ENCODE measurements around the gene MYT1.
"Not testable (repeated sequence)": the region's sequence is repeated elsewhere in the genome, so short reads cannot be mapped to it uniquely, and the experiment has no call there.

The MYT1 gene

GRCh38 chr20:64164123-64164836 lies at the start of gene MYT1:
Gene MYT1 (plus strand): TSS chr20:64164452. CDS start chr20:64198862, 34,410 bp downstream.
- in situ Hi-C loops (cut with MboI; ENCODE audit: low sequenced_read_pairs), result no loop called here

- in situ Hi-C loops (cut with MboI; ENCODE audit: low sequenced_read_pairs), result no loop called here
Measured at GRCh38 chr20:64115171-64115911, 48.9 kb upstream of the MYT1 start.

- in situ Hi-C loops (cut with MboI; ENCODE audit: low sequenced_read_pairs), result no loop called here
Measured at GRCh38 chr20:64116016-64116415, 48.2 kb upstream of the MYT1 start.

- in situ Hi-C loops (cut with MboI; ENCODE audit: low sequenced_read_pairs), result no loop called here
Measured at GRCh38 chr20:64116541-64117431, 47.5 kb upstream of the MYT1 start.

- in situ Hi-C loops (cut with MboI; ENCODE audit: low sequenced_read_pairs), result not testable (repeated sequence)
Measured at GRCh38 chr20:64117432-64117777, 46.8 kb upstream of the MYT1 start.

DNA sequence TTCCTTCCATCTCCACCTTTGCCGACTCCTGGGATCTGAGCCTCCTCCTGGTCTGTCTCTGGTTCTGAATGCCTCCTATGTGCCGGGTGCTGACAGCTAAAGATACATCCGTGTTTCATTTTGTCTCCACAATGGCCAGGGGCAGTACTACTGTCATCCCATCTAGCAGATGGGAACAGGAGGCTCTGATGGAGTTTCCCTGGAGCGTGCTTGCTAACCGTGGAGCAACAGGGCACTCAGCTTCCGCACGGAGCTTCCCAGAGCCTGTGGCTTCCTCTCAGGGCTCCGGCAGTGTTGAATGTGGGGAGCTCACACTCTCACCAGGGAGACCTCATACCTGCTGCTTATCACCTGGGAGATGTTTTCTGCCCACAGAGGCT lies 45.0 kb upstream of the MYT1 start:
- in situ Hi-C loops (cut with MboI; ENCODE audit: low sequenced_read_pairs), result no loop called here

GRCh38 chr20:64119681-64120341 lies 44.4 kb upstream of the MYT1 start:
- in situ Hi-C loops (cut with MboI; ENCODE audit: low sequenced_read_pairs), result no loop called here

DNA sequence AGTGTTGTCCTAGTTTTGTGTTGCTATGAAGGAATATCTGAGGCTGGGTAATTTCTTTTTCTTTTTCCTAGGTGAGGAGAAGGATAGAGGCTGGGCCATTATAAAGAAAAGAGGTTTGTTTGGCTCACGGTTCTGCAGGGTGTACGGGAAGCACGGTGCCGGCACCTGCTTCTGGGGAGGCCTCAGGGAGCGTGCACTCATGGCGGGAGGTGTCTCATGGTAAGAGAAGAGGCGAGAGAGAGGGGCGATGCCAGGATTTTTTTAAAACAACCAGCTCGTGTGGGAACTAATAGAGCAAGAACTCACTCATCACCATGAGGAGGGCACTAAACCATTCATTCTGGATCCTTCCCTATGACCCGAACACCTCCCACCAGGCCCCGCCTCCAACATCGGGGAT lies 42.7 kb upstream of the MYT1 start:
- in situ Hi-C loops (cut with MboI; ENCODE audit: low sequenced_read_pairs), result no loop called here

DNA sequence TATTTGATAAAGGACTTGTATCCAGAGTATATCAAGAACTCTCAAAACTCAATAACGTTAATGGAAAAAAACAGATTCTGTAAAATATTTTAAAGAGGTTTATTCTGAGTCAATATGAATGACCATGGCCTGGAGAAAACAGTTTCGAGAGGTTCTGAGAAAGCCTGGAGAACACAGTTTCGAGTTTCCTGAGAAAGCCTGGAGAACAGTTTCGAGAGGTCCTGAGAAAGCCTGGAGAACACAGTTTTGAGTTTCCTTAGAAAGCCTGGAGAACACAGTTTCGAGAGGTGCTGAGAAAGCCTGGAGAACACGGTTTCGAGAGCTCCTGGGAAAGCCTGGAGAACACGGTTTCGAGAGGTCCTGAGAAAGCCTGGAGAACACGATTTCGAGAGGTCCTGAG lies 41.3 kb upstream of the MYT1 start:
- in situ Hi-C loops (cut with MboI; ENCODE audit: low sequenced_read_pairs), result not testable (repeated sequence)

DNA sequence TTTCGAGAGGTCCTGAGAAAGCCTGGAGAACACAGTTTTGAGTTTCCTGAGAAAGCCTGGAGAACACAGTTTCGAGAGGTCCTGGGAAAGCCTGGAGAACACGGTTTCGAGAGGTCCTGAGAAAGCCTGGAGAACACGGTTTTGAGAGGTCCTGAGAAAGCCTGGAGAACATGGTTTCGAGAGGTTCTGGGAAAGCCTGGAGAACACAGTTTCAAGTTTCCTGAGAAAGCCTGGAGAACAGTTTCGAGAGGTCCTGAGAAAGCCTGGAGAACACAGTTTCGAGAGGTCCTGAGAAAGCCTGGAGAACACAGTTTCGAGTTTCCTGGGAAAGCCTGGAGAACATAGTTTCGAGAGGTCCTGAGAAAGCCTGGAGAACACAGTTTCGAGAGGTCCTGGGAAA lies 40.7 kb upstream of the MYT1 start:
- in situ Hi-C loops (cut with MboI; ENCODE audit: low sequenced_read_pairs), result not testable (repeated sequence)

DNA sequence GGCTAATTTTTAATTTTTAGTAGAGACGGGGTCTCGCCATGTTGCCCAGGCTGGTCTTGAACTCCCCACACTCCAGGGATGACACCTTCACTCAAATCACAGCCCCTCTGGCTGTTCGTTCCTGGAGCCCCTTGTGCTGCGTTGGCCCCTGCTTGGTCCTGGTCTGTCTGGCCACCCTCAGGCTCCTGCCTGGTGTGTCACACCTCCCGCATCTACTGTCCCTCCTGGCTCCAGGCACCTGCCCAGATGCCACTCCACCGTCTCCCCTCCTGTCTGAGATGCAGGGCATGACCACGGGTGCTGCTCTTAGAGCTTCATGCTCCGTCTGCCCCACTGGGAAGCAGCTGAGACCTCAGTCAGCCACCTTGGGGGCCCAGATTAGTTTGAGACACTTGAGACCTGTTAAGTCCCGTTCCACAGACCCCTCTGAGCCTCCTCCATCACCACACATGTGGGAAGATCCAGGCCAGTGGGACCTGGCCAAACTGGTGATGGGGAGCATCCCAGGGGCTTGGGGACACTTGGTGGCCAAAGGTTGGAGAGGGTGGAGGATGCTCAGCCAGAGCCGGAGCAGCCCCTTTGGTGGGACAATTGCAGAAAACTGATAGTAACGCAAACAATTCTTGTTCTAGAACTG lies 35.0 kb upstream of the MYT1 start:
- in situ Hi-C loops (cut with MboI; ENCODE audit: low sequenced_read_pairs), result no loop called here

DNA sequence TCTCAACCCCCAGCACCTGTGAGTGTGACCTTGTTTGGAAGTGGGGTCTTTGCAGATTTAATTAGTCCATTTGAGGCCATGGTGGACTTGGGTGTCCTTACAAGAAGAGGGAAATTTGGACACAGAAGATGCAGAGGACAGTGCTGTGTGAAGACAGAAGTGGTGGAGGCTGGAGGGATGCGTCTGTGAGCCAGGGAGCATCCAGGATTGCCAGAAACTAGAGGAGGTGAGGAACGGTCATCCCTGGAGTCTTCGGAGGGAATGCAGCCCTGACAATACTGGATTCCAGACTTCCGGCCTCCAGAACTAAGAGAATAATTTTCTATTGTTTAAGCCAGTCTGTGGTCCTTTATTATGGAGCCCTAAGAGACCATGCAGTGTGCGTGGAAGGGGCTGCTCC lies 34.0 kb upstream of the MYT1 start:
- in situ Hi-C loops (cut with MboI; ENCODE audit: low sequenced_read_pairs), result no loop called here

DNA sequence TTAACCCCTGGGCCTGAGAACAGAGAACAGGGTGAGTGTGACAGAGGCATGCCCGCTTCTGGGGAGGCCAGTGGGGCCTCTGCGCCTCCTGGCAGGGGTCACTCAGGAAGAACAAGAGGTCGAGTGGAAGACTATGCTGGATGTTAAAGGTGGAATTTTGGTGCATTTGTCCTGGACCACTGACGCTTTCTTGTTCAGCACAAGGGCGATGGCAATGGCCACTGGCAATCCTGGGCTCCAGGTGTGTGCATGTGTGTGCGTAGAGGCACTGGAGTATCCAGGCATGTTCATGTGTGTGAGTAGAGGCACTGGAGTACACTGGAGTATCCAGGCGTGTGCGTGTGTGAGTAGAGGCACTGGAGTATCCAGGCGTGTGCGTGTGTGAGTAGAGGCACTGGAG lies 33.4 kb upstream of the MYT1 start:
- in situ Hi-C loops (cut with MboI; ENCODE audit: low sequenced_read_pairs), result no loop called here

DNA sequence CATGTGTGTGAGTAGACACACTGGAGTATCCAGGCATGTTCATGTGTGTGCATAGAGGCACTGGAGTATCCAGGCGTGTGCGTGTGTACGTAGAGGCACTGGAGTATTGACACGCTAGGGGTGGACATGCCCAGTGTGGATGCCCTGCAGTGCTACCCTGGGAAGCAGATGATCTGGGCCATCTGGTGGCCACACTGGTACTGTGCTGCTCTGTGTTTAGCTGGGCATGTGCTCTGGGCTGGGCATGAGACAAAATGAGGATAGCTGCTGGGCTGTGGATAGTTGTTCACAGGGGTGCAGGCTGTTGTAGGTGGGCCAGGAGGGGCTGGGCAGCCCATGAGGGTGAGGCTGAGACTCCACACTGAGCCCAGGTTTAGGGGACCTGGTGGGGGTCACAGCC lies 32.8 kb upstream of the MYT1 start:
- in situ Hi-C loops (cut with MboI; ENCODE audit: low sequenced_read_pairs), result no loop called here

DNA sequence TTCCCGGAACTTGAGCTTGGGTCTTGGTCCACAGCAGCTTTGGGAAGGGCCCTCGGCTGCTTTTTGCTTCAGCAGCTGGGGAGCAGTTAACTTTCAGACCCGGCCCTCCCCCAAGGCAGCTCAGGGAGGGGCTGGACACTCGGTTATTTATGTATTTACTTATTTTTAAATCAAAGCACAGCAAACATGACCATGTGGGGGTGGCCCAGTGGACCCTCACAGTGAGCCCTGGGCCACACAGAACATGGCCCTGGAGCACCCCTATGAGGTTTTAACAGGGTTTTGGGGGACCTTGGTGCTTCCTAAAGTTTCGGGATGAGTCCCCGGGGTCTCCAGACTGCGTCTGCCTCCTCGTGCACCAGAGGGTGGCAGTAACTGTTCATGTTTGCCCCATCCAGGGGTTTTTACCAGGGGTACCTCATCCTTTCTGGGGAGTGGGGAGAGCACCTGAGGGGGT lies 30.3 kb upstream of the MYT1 start:
- in situ Hi-C loops (cut with MboI; ENCODE audit: low sequenced_read_pairs), result no loop called here

DNA sequence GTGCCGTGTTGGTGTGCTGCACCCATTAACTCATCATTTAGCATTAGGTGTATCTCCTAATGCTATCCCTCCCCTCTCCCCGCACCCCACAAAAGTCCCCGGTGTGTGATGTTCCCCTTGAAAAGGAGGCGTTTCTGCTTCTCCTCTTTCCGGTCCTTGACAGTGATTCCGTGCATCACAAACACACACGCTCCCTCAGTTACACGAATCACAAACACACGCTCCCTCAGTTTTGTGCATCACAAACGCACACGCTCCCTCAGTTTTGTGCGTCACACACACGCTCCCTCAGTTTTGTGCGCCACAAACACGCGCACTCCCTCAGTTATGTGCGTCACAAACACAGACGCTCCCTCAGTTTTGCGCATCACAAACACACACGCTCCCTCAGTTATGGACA lies 29.5 kb upstream of the MYT1 start:
- in situ Hi-C loops (cut with MboI; ENCODE audit: low sequenced_read_pairs), result not testable (repeated sequence)

- in situ Hi-C loops (cut with MboI; ENCODE audit: low sequenced_read_pairs), result no loop called here
Measured at GRCh38 chr20:64136004-64136710, 28.1 kb upstream of the MYT1 start.

DNA sequence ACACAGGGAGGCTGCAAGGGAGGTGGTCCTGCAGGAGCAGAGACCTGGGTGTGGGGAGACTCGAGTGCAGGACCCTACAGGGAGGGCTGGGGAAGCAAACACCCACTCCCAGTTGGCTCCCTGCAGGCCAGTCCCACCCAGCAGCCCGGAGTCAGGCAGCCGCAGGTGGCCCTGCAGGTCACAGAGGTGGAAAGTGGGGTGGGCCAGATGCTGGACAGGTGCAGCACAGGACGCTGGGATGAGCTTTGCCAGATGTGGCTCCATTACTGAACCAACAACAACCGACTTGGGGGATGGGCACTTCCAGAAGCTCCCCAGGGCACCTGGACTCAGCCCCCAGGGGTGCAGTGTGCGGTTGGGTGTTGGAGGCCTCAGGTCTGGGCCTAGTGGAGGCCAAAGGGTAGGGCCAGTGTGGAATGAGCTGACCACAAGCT lies 26.6 kb upstream of the MYT1 start:
- in situ Hi-C loops (cut with MboI; ENCODE audit: low sequenced_read_pairs), result no loop called here

- in situ Hi-C loops (cut with MboI; ENCODE audit: low sequenced_read_pairs), result no loop called here
Measured at GRCh38 chr20:64138276-64138815, 25.9 kb upstream of the MYT1 start.

All from hTERT RPE-1 (cell line).